Hepatocyte (in vitro differentiated cells): ENCODE results near the gene ACSM3. TPM values are rescaled to one million over a fixed set of nuclear protein-coding genes. Genes with fewer than 3 reads are reported as not detected.
"Not testable (repeated sequence)": the region's sequence is repeated elsewhere in the genome, so short reads cannot be mapped to it uniquely, and the experiment has no call there.

Source experiments
- DNase-seq: peaks from one replicate; pipeline ENCODE4 v3.0.0-alpha.2; 2016; ENCODE audit warnings: low spot score
- H2AFZ ChIP-seq: fragments of 200-600 bp; sonication (generic); 2 replicates; pipeline ENCODE4 v1.6.0; 2016; ENCODE audit warnings: antibody characterized with exemption, mild to moderate bottlenecking
- H3K27ac ChIP-seq: fragments of 200-600 bp; sonication (generic); 2 replicates; pipeline ENCODE4 v1.5.1; 2016; ENCODE audit warnings: mild to moderate bottlenecking
- H3K27me3 ChIP-seq: fragments of 200-600 bp; sonication (generic); 2 replicates; pipeline ENCODE4 v1.6.1; 2016
- H3K36me3 ChIP-seq: fragments of 200-600 bp; sonication (generic); replicated peaks from 2 replicates; pipeline ENCODE4 v1.5.1; 2016; ENCODE audit warnings: low read depth; ENCODE audit not compliant: insufficient read depth
- H3K4me1 ChIP-seq: fragments of 200-600 bp; sonication (generic); 2 replicates; pipeline ENCODE4 v1.5.1; 2016; ENCODE audit warnings: mild to moderate bottlenecking, moderate library complexity; ENCODE audit not compliant: insufficient read depth
- H3K4me2 ChIP-seq: fragments of 200-600 bp; sonication (generic); 2 replicates; pipeline ENCODE4 v1.6.0; 2016
- H3K4me3 ChIP-seq: fragments of 200-600 bp; sonication (generic); 2 replicates; pipeline ENCODE4 v1.5.1; 2016; ENCODE audit warnings: mild to moderate bottlenecking
- H3K79me2 ChIP-seq: fragments of 200-600 bp; sonication (generic); 2 replicates; pipeline ENCODE4 v1.6.0; 2017; ENCODE audit warnings: mild to moderate bottlenecking
- H3K9me2 ChIP-seq: fragments of 200-600 bp; sonication (generic); replicated peaks from 2 replicates; pipeline ENCODE4 v1.6.0; 2017; ENCODE audit warnings: mild to moderate bottlenecking; ENCODE audit not compliant: insufficient read depth
- H3K9me3 ChIP-seq: fragments of 200-600 bp; sonication (generic); 2 replicates; pipeline ENCODE4 v1.5.1; 2016; ENCODE audit warnings: low read depth, mild to moderate bottlenecking
- H4K20me1 ChIP-seq: fragments of 200-600 bp; sonication (generic); 2 replicates; pipeline ENCODE4 v1.6.0; 2016; ENCODE audit warnings: mild to moderate bottlenecking; ENCODE audit not compliant: insufficient read depth, poor library complexity, severe bottlenecking
- CTCF ChIP-seq: fragments of 200-600 bp; sonication (generic); IDR thresholded peaks from 2 replicates; pipeline ENCODE4 v1.5.1; 2016; ENCODE audit warnings: antibody characterized with exemption, mild to moderate bottlenecking; ENCODE audit not compliant: poor library complexity
- EZH2 ChIP-seq: fragments of 200-600 bp; sonication (generic); IDR thresholded peaks from 2 replicates; pipeline ENCODE4 v1.6.1; 2016; ENCODE audit warnings: antibody characterized with exemption, mild to moderate bottlenecking, borderline replicate concordance
- EZH2phosphoT487 ChIP-seq: fragments of 200-600 bp; sonication (generic); IDR thresholded peaks from one replicate; pipeline ENCODE4 v1.6.1; 2018; ENCODE audit warnings: antibody characterized with exemption, mild to moderate bottlenecking, low read depth, moderate library complexity; ENCODE audit not compliant: unreplicated experiment, severe bottlenecking
- WGBS: methylation state at CpG from one replicate; pipeline ENCODE4 v1.1.6; 2016; ENCODE audit warnings: low lambda C conversion rate; ENCODE audit errors: missing lambda C conversion rate; 5-methylcytosine and 5-hydroxymethylcytosine counted together
- polyA plus RNA-seq: library from polyadenylated mRNA; unstranded; fragments of >200 nt; fragmentation: Nextera tagmentation; extraction: Ambion mirVana; gene quantifications from 2 replicates; pipeline ENCODE4 v1.2.1, GENCODE V29; 2016
- total RNA-seq: library from RNA; depleted of rRNA; stranded (reverse); fragments of >200 nt; gene quantifications from 2 replicates; pipeline ENCODE4 v1.2.3, GENCODE V29; 2014

The ACSM3 gene
- total RNA-seq (26.5 and 46.7 TPM in 2 replicates), polyA plus RNA-seq (14.5 and 18.9 TPM in 2 replicates)

GRCh38 chr16:20763461-20764232 lies at the start of gene ACSM3:
Gene ACSM3, plus strand, starts transcription at chr16:20764014. Its CDS starts 6,021 bp downstream, at chr16:20770035.
- 5% methylated on average over 10 of the region's 10 CpGs for WGBS
- DNase-seq = peak; percentile 90
- TF ChIP-seq EZH2 = no peak
- no peak for TF ChIP-seq CTCF
- TF ChIP-seq EZH2phosphoT487 = no peak

GRCh38 chr16:20717718-20718117 lies 46.1 kb upstream of the ACSM3 start:
- not testable (repeated sequence) for H3K4me1 ChIP-seq, H3K79me2 ChIP-seq, H3K9me2 ChIP-seq, H2AFZ ChIP-seq, H3K27ac ChIP-seq, H3K4me3 ChIP-seq, H4K20me1 ChIP-seq, H3K27me3 ChIP-seq, H3K36me3 ChIP-seq, H3K4me2 ChIP-seq, H3K9me3 ChIP-seq, DNase-seq

More at GRCh38 chr16:20763461-20764232, at the start of gene ACSM3:
- H3K36me3 ChIP-seq = no peaks in the 10 kb centered on the region
- H3K27ac ChIP-seq = peak within 1 kb of the TSS; percentile 71
- H2AFZ ChIP-seq = peak within 1 kb of the TSS; percentile 62
- no peaks in the 10 kb centered on the region for H3K27me3 ChIP-seq
- H3K79me2 ChIP-seq = no peaks in the 10 kb centered on the region
- no peaks in the 10 kb centered on the region for H4K20me1 ChIP-seq
- peak within 1 kb of the TSS; percentile 76 for H3K4me2 ChIP-seq
- peaks cover 6% of the 10 kb centered on the region for H3K9me3 ChIP-seq
- no peaks in the 10 kb centered on the region for H3K9me2 ChIP-seq
- H3K4me3 ChIP-seq = peak within 1 kb of the TSS; percentile 21
- peaks cover 13% of the 10 kb centered on the region for H3K4me1 ChIP-seq

GRCh38 chr16:20720251-20720650 lies 43.6 kb upstream of the ACSM3 start:
- TF ChIP-seq EZH2 (no peak), CTCF (no peak), EZH2phosphoT487 (no peak)
- Histone ChIP-seq H3K27ac (no peak overlapping the region), H4K20me1 (no peaks in the 10 kb centered on the region), H3K36me3 (no peaks in the 10 kb centered on the region), H3K4me3 (no peak overlapping the region), H3K27me3 (no peaks in the 10 kb centered on the region), H3K9me3 (no peaks in the 10 kb centered on the region), H3K9me2 (no peaks in the 10 kb centered on the region), H3K4me2 (no peak overlapping the region), H3K79me2 (no peaks in the 10 kb centered on the region), H2AFZ (no peak overlapping the region), H3K4me1 (peaks cover 3% of the 10 kb centered on the region)
- DNase-seq = no peak
- 91% methylated on average over 4 of the region's 4 CpGs for WGBS

- H3K27ac ChIP-seq = no peak overlapping the region
- no peak overlapping the region for H2AFZ ChIP-seq
- no peaks in the 10 kb centered on the region for H3K27me3 ChIP-seq
- H3K79me2 ChIP-seq = no peaks in the 10 kb centered on the region
- H3K4me3 ChIP-seq = no peak overlapping the region
- H3K9me3 ChIP-seq = no peaks in the 10 kb centered on the region
- DNase-seq = no peak
- no peaks in the 10 kb centered on the region for H4K20me1 ChIP-seq
- H3K4me2 ChIP-seq = no peak overlapping the region
- no peaks in the 10 kb centered on the region for H3K4me1 ChIP-seq
- TF ChIP-seq EZH2phosphoT487 (no peak), CTCF (no peak), EZH2 (no peak)
- H3K9me2 ChIP-seq = no peaks in the 10 kb centered on the region
- no peaks in the 10 kb centered on the region for H3K36me3 ChIP-seq
Measured at GRCh38 chr16:20726661-20727060, 37.2 kb upstream of the ACSM3 start.
